Loucy (cell line): ENCODE results near the gene ZNF521.

Experiments
- CTCF ChIP-seq: fragments of 200-600 bp; sonication (generic); conservative IDR thresholded peaks from 2 replicates; pipeline ENCODE4 v1.5.1; 2014; ENCODE audit warnings: mild to moderate bottlenecking, antibody characterized with exemption, low read length
- EZH2phosphoT487 ChIP-seq: fragments of 200-600 bp; IDR thresholded peaks from 2 replicates; pipeline ENCODE4 v1.6.1; 2018; ENCODE audit warnings: antibody characterized with exemption, mild to moderate bottlenecking, moderate library complexity, borderline replicate concordance

- TF ChIP-seq CTCF (no peak), EZH2phosphoT487 (no peak)
Measured at GRCh38 chr18:25081001-25081400, 271.0 kb downstream of the ZNF521 start.
